OCI-LY7 (cell line): ENCODE measurements around the gene ANKRD13D. TPM values are rescaled to one million over a fixed set of nuclear protein-coding genes. Genes with fewer than 3 reads are reported as not detected.

Experiments
- BruUV-seq: library from RNA; stranded (reverse); fragments of 400-500 nt; replicated peaks from 2 replicates; lab custom pipeline; 2021; lab: Mats Ljungman, UMichigan
- CTCF ChIA-PET: fragments of 300-600 bp; sonication (Branson Sonifier 250); formaldehyde crosslinking; loops from one replicate; lab custom pipeline; 2022; ENCODE audit warnings: antibody characterized with exemption; ENCODE audit not compliant: unreplicated experiment; lab: Charles Lee
- POLR2A ChIA-PET: fragments of 300-600 bp; sonication (Branson Sonifier 250); formaldehyde crosslinking; loops from one replicate; lab custom pipeline; 2022; ENCODE audit warnings: antibody characterized with exemption; lab: Charles Lee
- DNase-seq: peaks from one replicate; pipeline ENCODE4 v3.0.0-alpha.2; 2015; ENCODE audit warnings: low spot score
- H2AFZ ChIP-seq: fragments of 200-600 bp; sonication (generic), shearing (Covaris generic); 2 replicates; pipeline ENCODE4 v1.6.1; 2014; ENCODE audit warnings: mild to moderate bottlenecking, antibody characterized with exemption, low read length, moderate library complexity
- H3K27ac ChIP-seq: fragments of 200-600 bp; sonication (generic); 2 replicates; pipeline ENCODE4 v1.5.1; 2014; ENCODE audit warnings: mixed run types, low read depth, mild to moderate bottlenecking, moderate library complexity, low read length, inconsistent platforms; ENCODE audit not compliant: poor library complexity, severe bottlenecking
- H3K36me3 ChIP-seq: fragments of 200-600 bp; sonication (generic); 2 replicates; pipeline ENCODE4 v1.6.1; 2014; ENCODE audit warnings: mild to moderate bottlenecking, antibody characterized with exemption, low read length, moderate library complexity, mixed read lengths; ENCODE audit not compliant: insufficient read depth
- H3K4me1 ChIP-seq: fragments of 200-600 bp; sonication (generic); 2 replicates; pipeline ENCODE4 v1.5.1; 2014; ENCODE audit warnings: mild to moderate bottlenecking, low read length; ENCODE audit not compliant: insufficient read depth, poor library complexity, severe bottlenecking
- H3K4me2 ChIP-seq: fragments of 200-600 bp; sonication (generic); 2 replicates; pipeline ENCODE4 v1.6.1; 2014; ENCODE audit warnings: mild to moderate bottlenecking, low read length
- H3K4me3 ChIP-seq: fragments of 200-600 bp; sonication (generic); 2 replicates; pipeline ENCODE4 v1.5.1; 2014; ENCODE audit warnings: mild to moderate bottlenecking, low read depth, low read length; ENCODE audit not compliant: poor library complexity, severe bottlenecking
- H3K79me2 ChIP-seq: fragments of 200-600 bp; sonication (generic); 2 replicates; pipeline ENCODE4 v1.6.1; 2016; ENCODE audit warnings: low read depth, mild to moderate bottlenecking, low read length, moderate library complexity, mixed read lengths; ENCODE audit not compliant: insufficient read depth
- H3K9me2 ChIP-seq: fragments of 200-600 bp; sonication (generic); 2 replicates; pipeline ENCODE4 v1.6.1; 2016; ENCODE audit warnings: mild to moderate bottlenecking, low read length, mixed read lengths; ENCODE audit not compliant: insufficient read depth
- H3K9me3 ChIP-seq: fragments of 200-600 bp; sonication (generic); 2 replicates; pipeline ENCODE4 v1.6.1; 2014; ENCODE audit warnings: mild to moderate bottlenecking, mixed run types, low read length, mixed read lengths
- H4K20me1 ChIP-seq: fragments of 200-600 bp; sonication (generic); 2 replicates; pipeline ENCODE4 v1.6.1; 2014; ENCODE audit warnings: mild to moderate bottlenecking, antibody characterized with exemption, low read length, moderate library complexity, mixed read lengths; ENCODE audit not compliant: insufficient read depth
- CTCF ChIP-seq: fragments of 200-600 bp; sonication (generic); conservative IDR thresholded peaks from 2 replicates; pipeline ENCODE4 v1.5.1; 2014; ENCODE audit warnings: mild to moderate bottlenecking, antibody characterized with exemption, low read length, moderate library complexity, mixed read lengths
- EZH2phosphoT487 ChIP-seq: fragments of 200-600 bp; sonication (generic); IDR thresholded peaks from 2 replicates; pipeline ENCODE4 v1.6.1; 2018; ENCODE audit warnings: low read depth, borderline replicate concordance, mild to moderate bottlenecking, mixed run types, antibody characterized with exemption, low read length, moderate library complexity, mixed read lengths
- intact Hi-C: fragments of 100-400 bp; cut with micrococcal nuclease; formaldehyde crosslinking; loops from one replicate; pipeline ENCODE4 v1.10.0; 2022; ENCODE audit not compliant: unreplicated experiment
- total RNA-seq, 2 experiments: library from RNA; depleted of rRNA in 1 of 2; stranded (reverse); fragments of >200 nt in 1 of 2; shearing (Covaris generic) in 1 of 2; gene quantifications; 2 replicates each; pipeline ENCODE4 v1.2.3, GENCODE V29; 2014 to 2022

The ANKRD13D gene
- total RNA-seq, 2 experiments from 2014 or later: 119 to 136 TPM

- ChIA-PET POLR2A (interaction anchor here (0.6 kb wide), 2 partner anchors 155 to 190 kb away, joined by 3 read pairs; no protein-coding TSS in a partner anchor), CTCF (no interaction called here)
- Histone ChIP-seq H3K4me2 (peak overlapping the region; percentile 97), H3K36me3 (peaks cover 92% of the 10 kb centered on the region), H3K4me1 (peaks cover 86% of the 10 kb centered on the region), H3K79me2 (peaks cover 95% of the 10 kb centered on the region), H3K9me2 (no peaks in the 10 kb centered on the region), H2AFZ (no peak overlapping the region), H3K9me3 (no peaks in the 10 kb centered on the region), H3K27ac (peak overlapping the region; percentile 98), H3K4me3 (peak overlapping the region; percentile 87), H4K20me1 (peaks cover 7% of the 10 kb centered on the region; the same call in 1 of the 2 replicates)
- no peak for DNase-seq
- no TSS peak for BruUV-seq
- intact Hi-C loops: no loop called here
- no peak for TF ChIP-seq CTCF
- TF ChIP-seq EZH2phosphoT487: no peak
These were observed 17.9 kb upstream of the ANKRD13D start for GRCh38 chr11:67271205-67271540.

- Histone ChIP-seq H3K4me3 (peak overlapping the region; percentile 87), H3K36me3 (peaks cover 96% of the 10 kb centered on the region), H3K27ac (peak overlapping the region; percentile 98), H3K9me2 (no peaks in the 10 kb centered on the region), H4K20me1 (peaks cover 7% of the 10 kb centered on the region; the same call in 1 of the 2 replicates), H3K9me3 (no peaks in the 10 kb centered on the region), H3K79me2 (peaks cover 99% of the 10 kb centered on the region), H3K4me1 (peaks cover 92% of the 10 kb centered on the region), H2AFZ (no peak overlapping the region), H3K4me2 (peak overlapping the region; percentile 97)
- ChIA-PET CTCF (no interaction called here), POLR2A (interaction anchor here (0.5 to 0.8 kb wide), 4 partner anchors 154 to 219 kb away, joined by 3 read pairs; no protein-coding TSS in a partner anchor)
- no TSS peak for BruUV-seq
- no peak for TF ChIP-seq CTCF
- TF ChIP-seq EZH2phosphoT487: no peak
- intact Hi-C loops: no loop called here
- DNase-seq: peak; percentile 46
These were observed 17.4 kb upstream of the ANKRD13D start for GRCh38 chr11:67271541-67272284.
